ENCODE measurements around the gene ST6GAL1.
"Not testable (repeated sequence)": the region's sequence is repeated elsewhere in the genome, so short reads cannot be mapped to it uniquely, and the experiment has no call there.

Gene ST6GAL1

GRCh38 chr3:186950402-186951093 lies 20.2 kb downstream of the ST6GAL1 start:
- H3K4me3 ChIP-seq (ENCODE audit: control insufficient read depth in 1 of 7, extremely low read depth in 1 of 7, insufficient read depth in 4 of 7, low read depth in 2 of 7, low read length in 6 of 7) = no peak overlapping the region
- peaks cover 0 to 8% (median 0%) of the 10 kb centered on the region in 5 experiments for H3K9me3 ChIP-seq (ENCODE audit: control extremely low read depth in 1 of 5, control insufficient read depth in 4 of 5, insufficient read depth in 2 of 5, low read depth in 1 of 5, low read length in 4 of 5)
- no peak for DNase-seq
- peaks cover 13 to 26% (median 20%) of the 10 kb centered on the region in 4 experiments for H3K36me3 ChIP-seq (ENCODE audit: control insufficient read depth in 4 of 4, insufficient read depth in 4 of 4, low read length in 3 of 4)
- ChIA-PET CTCF (interaction anchor here (0.9 kb wide), 1 partner anchor 15 kb away, joined by 4 read pairs; no protein-coding TSS in a partner anchor), POLR2A (no interaction called here)
- peak overlapping the region in 1 of 2 experiments; percentile 1 for H3K27ac ChIP-seq (ENCODE audit: insufficient read depth in 1 of 2, low read depth in 1 of 2, low read length in 2 of 2, poor library complexity in 1 of 2, severe bottlenecking in 2 of 2)
- no peaks in the 10 kb centered on the region for H3K27me3 ChIP-seq (replicated peaks in 2 of 5; ENCODE audit: control insufficient read depth in 4 of 5, insufficient read depth in 5 of 5, low read length in 4 of 5)
- H3K4me1 ChIP-seq (ENCODE audit: control extremely low read depth in 1 of 4, control insufficient read depth in 4 of 4, insufficient read depth in 4 of 4, low read length in 3 of 4) = peaks cover 8 to 33% (median 17%) of the 10 kb centered on the region in 4 experiments
- WGBS (ENCODE audit: insufficient coverage) = 100% methylated on average over 2 of the region's 3 CpGs

- POLR2A ChIA-PET = no interaction called here
- Histone ChIP-seq H3K4me1 (ENCODE audit: control extremely low read depth in 1 of 4, control insufficient read depth in 4 of 4, insufficient read depth in 4 of 4, low read length in 3 of 4) (peaks cover 8 to 33% (median 17%) of the 10 kb centered on the region in 4 experiments), H3K27me3 (replicated peaks in 2 of 5; ENCODE audit: control insufficient read depth in 4 of 5, insufficient read depth in 5 of 5, low read length in 4 of 5) (no peaks in the 10 kb centered on the region), H3K36me3 (ENCODE audit: control insufficient read depth in 4 of 4, insufficient read depth in 4 of 4, low read length in 3 of 4) (peaks cover 13 to 25% (median 19%) of the 10 kb centered on the region in 4 experiments), H3K27ac (ENCODE audit: insufficient read depth in 1 of 2, low read depth in 1 of 2, low read length in 2 of 2, poor library complexity in 1 of 2, severe bottlenecking in 2 of 2) (peak overlapping the region in 1 of 2 experiments; percentile 74), H3K4me3 (ENCODE audit: control insufficient read depth in 1 of 7, extremely low read depth in 1 of 7, insufficient read depth in 4 of 7, low read depth in 2 of 7, low read length in 6 of 7) (peak overlapping the region in 1 of 7 experiments; percentile 40), H3K9me3 (ENCODE audit: control extremely low read depth in 1 of 5, control insufficient read depth in 4 of 5, insufficient read depth in 2 of 5, low read depth in 1 of 5, low read length in 4 of 5) (peaks cover 0 to 8% (median 0%) of the 10 kb centered on the region in 5 experiments)
- CTCF ChIA-PET = interaction anchor here (1.4 kb wide), 1 partner anchor 10 kb away, joined by 5 read pairs; no protein-coding TSS in a partner anchor
- no peak for DNase-seq
- 95% methylated on average over 4 of the region's 7 CpGs for WGBS (ENCODE audit: insufficient coverage)
Observed at GRCh38 chr3:186951640-186952552, 21.6 kb downstream of the ST6GAL1 start.

- Histone ChIP-seq H3K4me1 (ENCODE audit: control extremely low read depth in 1 of 4, control insufficient read depth in 4 of 4, insufficient read depth in 4 of 4, low read length in 3 of 4) (peaks cover 8 to 30% (median 17%) of the 10 kb centered on the region in 4 experiments), H3K27ac (ENCODE audit: insufficient read depth in 1 of 2, low read depth in 1 of 2, low read length in 2 of 2, poor library complexity in 1 of 2, severe bottlenecking in 2 of 2) (peak overlapping the region in 1 of 2 experiments; percentile 74), H3K9me3 (ENCODE audit: control extremely low read depth in 1 of 5, control insufficient read depth in 4 of 5, insufficient read depth in 2 of 5, low read depth in 1 of 5, low read length in 4 of 5) (peaks cover 0 to 8% (median 0%) of the 10 kb centered on the region in 5 experiments), H3K4me3 (ENCODE audit: control insufficient read depth in 1 of 7, extremely low read depth in 1 of 7, insufficient read depth in 4 of 7, low read depth in 2 of 7, low read length in 6 of 7) (peak overlapping the region in 2 of 7 experiments; percentile 23), H3K27me3 (replicated peaks in 2 of 5; ENCODE audit: control insufficient read depth in 4 of 5, insufficient read depth in 5 of 5, low read length in 4 of 5) (no peaks in the 10 kb centered on the region), H3K36me3 (ENCODE audit: control insufficient read depth in 4 of 4, insufficient read depth in 4 of 4, low read length in 3 of 4) (peaks cover 10 to 22% (median 16%) of the 10 kb centered on the region in 4 experiments)
- CTCF ChIA-PET = interaction anchor here (1.3 to 1.5 kb wide), 3 partner anchors 10 to 33 kb away, joined by 4 to 5 read pairs (median 5); no protein-coding TSS in a partner anchor
- 19% methylated on average over 4 of the region's 4 CpGs for WGBS (ENCODE audit: insufficient coverage)
- POLR2A ChIA-PET = interaction anchor here (0.8 kb wide), 1 partner anchor 22 kb away, joined by 4 read pairs; no protein-coding TSS in a partner anchor
- peak; percentile 62 to 90 (median 86) for DNase-seq
Observed at GRCh38 chr3:186953011-186953487, 22.7 kb downstream of the ST6GAL1 start.

GRCh38 chr3:186953992-186954699 lies 23.8 kb downstream of the ST6GAL1 start:
- H3K4me1 ChIP-seq (ENCODE audit: control extremely low read depth in 1 of 4, control insufficient read depth in 4 of 4, insufficient read depth in 4 of 4, low read length in 3 of 4) = peaks cover 10 to 26% (median 17%) of the 10 kb centered on the region in 4 experiments
- POLR2A ChIA-PET; H3K27ac ChIP-seq (ENCODE audit: insufficient read depth in 1 of 2, low read depth in 1 of 2, low read length in 2 of 2, poor library complexity in 1 of 2, severe bottlenecking in 2 of 2); H3K9me3 ChIP-seq (ENCODE audit: control extremely low read depth in 1 of 5, control insufficient read depth in 4 of 5, insufficient read depth in 2 of 5, low read depth in 1 of 5, low read length in 4 of 5); H3K4me3 ChIP-seq (ENCODE audit: control insufficient read depth in 1 of 7, extremely low read depth in 1 of 7, insufficient read depth in 4 of 7, low read depth in 2 of 7, low read length in 6 of 7); H3K27me3 ChIP-seq (replicated peaks in 2 of 5; ENCODE audit: control insufficient read depth in 4 of 5, insufficient read depth in 5 of 5, low read length in 4 of 5): not testable (repeated sequence)
- WGBS (ENCODE audit: insufficient coverage) = 50% methylated on average over 2 of the region's 6 CpGs
- peak in 2 of 3 donors; percentile 64 to 78 for DNase-seq
- H3K36me3 ChIP-seq (ENCODE audit: control insufficient read depth in 4 of 4, insufficient read depth in 4 of 4, low read length in 3 of 4) = peaks cover 3 to 16% (median 11%) of the 10 kb centered on the region in 4 experiments
- CTCF ChIA-PET = interaction anchor here (1.1 to 1.5 kb wide), 3 partner anchors 9 to 31 kb away, joined by 3 to 5 read pairs (median 4); no protein-coding TSS in a partner anchor

- H3K9me3 ChIP-seq (ENCODE audit: control extremely low read depth in 1 of 5, control insufficient read depth in 4 of 5, insufficient read depth in 2 of 5, low read depth in 1 of 5, low read length in 4 of 5) = peaks cover 0 to 8% (median 0%) of the 10 kb centered on the region in 5 experiments
- H3K4me1 ChIP-seq (ENCODE audit: control extremely low read depth in 1 of 4, control insufficient read depth in 4 of 4, insufficient read depth in 4 of 4, low read length in 3 of 4) = peaks cover 11 to 29% (median 26%) of the 10 kb centered on the region in 4 experiments
- DNase-seq = no peak
- 86% methylated on average over 4 of the region's 9 CpGs for whole genome bisulfite sequencing (ENCODE audit: insufficient coverage)
- H3K36me3 ChIP-seq (ENCODE audit: control insufficient read depth in 4 of 4, insufficient read depth in 4 of 4, low read length in 3 of 4) = peaks cover 0 to 8% (median 2%) of the 10 kb centered on the region in 4 experiments
- ChIA-PET POLR2A (no interaction called here), CTCF (interaction anchor here (1.1 kb wide), 1 partner anchor 24 kb away, joined by 4 read pairs; no protein-coding TSS in a partner anchor)
- H3K4me3 ChIP-seq (ENCODE audit: control insufficient read depth in 1 of 7, extremely low read depth in 1 of 7, insufficient read depth in 4 of 7, low read depth in 2 of 7, low read length in 6 of 7) = no peak overlapping the region
- no peaks in the 10 kb centered on the region for H3K27me3 ChIP-seq (replicated peaks in 2 of 5; ENCODE audit: control insufficient read depth in 4 of 5, insufficient read depth in 5 of 5, low read length in 4 of 5)
- H3K27ac ChIP-seq (ENCODE audit: insufficient read depth in 1 of 2, low read depth in 1 of 2, low read length in 2 of 2, poor library complexity in 1 of 2, severe bottlenecking in 2 of 2) = no peak overlapping the region
Observed at GRCh38 chr3:186955898-186956696, 25.8 kb downstream of the ST6GAL1 start.

All from common myeloid progenitor, CD34-positive (primary cell).